ENCODE data around the gene PTPRG.

The PTPRG gene

GRCh38 chr3:61765157-61765876 lies 203.9 kb downstream of the PTPRG start:
- no peak for DNase-seq (ENCODE audit: low read depth in 3 of 3)

- DNase-seq (ENCODE audit: low read depth in 3 of 3) = no peak
Measured at GRCh38 chr3:61768284-61769037, 207.1 kb downstream of the PTPRG start.

GRCh38 chr3:61769266-61769990 lies 208.1 kb downstream of the PTPRG start:
- DNase-seq (ENCODE audit: low read depth in 3 of 3) = no peak

GRCh38 chr3:61771976-61772375 lies 210.6 kb downstream of the PTPRG start:
- no peak for DNase-seq (ENCODE audit: low read depth in 3 of 3)

GRCh38 chr3:61772456-61772855 lies 211.1 kb downstream of the PTPRG start:
- no peak for DNase-seq (ENCODE audit: low read depth in 3 of 3)

GRCh38 chr3:61774279-61774890 lies 213.0 kb downstream of the PTPRG start:
- no peak for DNase-seq (ENCODE audit: low read depth in 3 of 3)

GRCh38 chr3:61776390-61776789 lies 215.0 kb downstream of the PTPRG start:
- DNase-seq (ENCODE audit: low read depth in 3 of 3) = no peak

- no peak for DNase-seq (ENCODE audit: low read depth in 3 of 3)
Measured at GRCh38 chr3:61777483-61777882, 216.1 kb downstream of the PTPRG start.

GRCh38 chr3:61778095-61778494 lies 216.7 kb downstream of the PTPRG start:
- DNase-seq (ENCODE audit: low read depth in 3 of 3) = no peak

- no peak for DNase-seq (ENCODE audit: low read depth in 3 of 3)
Measured at GRCh38 chr3:61780016-61780415, 218.6 kb downstream of the PTPRG start.

- no peak for DNase-seq (ENCODE audit: low read depth in 3 of 3)
Measured at GRCh38 chr3:61780455-61781228, 219.3 kb downstream of the PTPRG start.

GRCh38 chr3:61783993-61784718 lies 222.8 kb downstream of the PTPRG start:
- DNase-seq (ENCODE audit: low read depth in 3 of 3) = no peak

- no peak for DNase-seq (ENCODE audit: low read depth in 3 of 3)
Measured at GRCh38 chr3:61788623-61789507, 227.5 kb downstream of the PTPRG start.

- no peak for DNase-seq (ENCODE audit: low read depth in 3 of 3)
Measured at GRCh38 chr3:61789861-61790260, 228.5 kb downstream of the PTPRG start.

GRCh38 chr3:61790411-61790810 lies 229.0 kb downstream of the PTPRG start:
- DNase-seq (ENCODE audit: low read depth in 3 of 3) = no peak

GRCh38 chr3:61793056-61793455 lies 231.7 kb downstream of the PTPRG start:
- DNase-seq (ENCODE audit: low read depth in 3 of 3) = no peak

GRCh38 chr3:61793521-61793920 lies 232.2 kb downstream of the PTPRG start:
- no peak for DNase-seq (ENCODE audit: low read depth in 3 of 3)

- no peak for DNase-seq (ENCODE audit: low read depth in 3 of 3)
Measured at GRCh38 chr3:61794341-61794740, 233.0 kb downstream of the PTPRG start.

- DNase-seq (ENCODE audit: low read depth in 3 of 3) = no peak
Measured at GRCh38 chr3:61794961-61795360, 233.6 kb downstream of the PTPRG start.

All from stimulated activated CD4-positive, alpha-beta T cell treated with anti-CD3 and anti-CD28 coated beads, TNF-alpha, amount 100 ng/mL, for 24 hours (primary cell).